NK-92 (cell line): ENCODE data around the gene KHDC4.

Experiments used
- DNase-seq: peaks from one replicate; lab custom pipeline; 2025; ENCODE audit not compliant: unreplicated experiment; lab: John Stamatoyannopoulos, UW

KHDC4 gene

GRCh38 chr1:155934097-155934935 is at the start of gene KHDC4:
Gene KHDC4, minus strand, starts transcription at chr1:155934413. Its CDS starts 40 bp downstream, at chr1:155934373.
- peak; percentile 74 for DNase-seq

DNA sequence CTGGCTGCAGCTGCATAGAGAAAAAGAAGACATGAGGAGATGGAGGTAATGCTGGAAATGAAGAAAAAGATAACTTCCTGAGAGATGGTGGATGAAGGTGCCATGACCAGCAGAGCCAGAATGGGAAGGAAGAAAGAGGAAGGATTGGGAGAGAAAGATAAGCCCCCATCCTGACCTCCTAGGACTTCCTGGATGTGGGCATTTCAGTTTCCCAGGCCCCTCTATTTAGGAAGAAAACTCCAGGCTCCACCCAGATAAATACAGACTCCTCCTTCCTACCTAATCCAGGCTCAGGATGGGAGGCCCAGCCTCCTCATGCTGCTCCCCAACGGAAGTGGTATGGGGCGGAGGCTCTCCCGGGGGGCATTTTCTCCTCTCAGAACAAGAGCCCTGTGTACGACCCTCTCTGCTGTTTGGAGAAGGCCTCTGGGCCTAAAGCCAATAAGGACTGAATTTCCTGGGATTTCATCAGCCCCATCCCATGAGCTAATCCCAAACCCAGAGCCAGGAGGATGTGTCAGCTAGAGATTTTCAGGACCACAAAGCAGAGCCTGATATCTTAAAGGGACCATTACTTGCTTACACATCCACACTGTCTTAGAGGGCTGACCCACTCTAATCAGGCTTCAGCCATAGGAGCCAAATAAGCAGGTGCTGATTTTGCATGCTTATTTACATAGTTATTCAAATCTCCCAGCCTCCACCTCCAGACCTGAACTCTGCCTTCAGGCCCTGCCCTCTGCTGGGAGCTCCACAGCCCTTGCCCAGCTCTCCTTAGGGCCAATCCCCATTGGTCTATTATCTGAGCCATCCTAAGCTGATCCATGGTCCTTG is 49.2 kb upstream of the KHDC4 start:
- no peak for DNase-seq

DNA sequence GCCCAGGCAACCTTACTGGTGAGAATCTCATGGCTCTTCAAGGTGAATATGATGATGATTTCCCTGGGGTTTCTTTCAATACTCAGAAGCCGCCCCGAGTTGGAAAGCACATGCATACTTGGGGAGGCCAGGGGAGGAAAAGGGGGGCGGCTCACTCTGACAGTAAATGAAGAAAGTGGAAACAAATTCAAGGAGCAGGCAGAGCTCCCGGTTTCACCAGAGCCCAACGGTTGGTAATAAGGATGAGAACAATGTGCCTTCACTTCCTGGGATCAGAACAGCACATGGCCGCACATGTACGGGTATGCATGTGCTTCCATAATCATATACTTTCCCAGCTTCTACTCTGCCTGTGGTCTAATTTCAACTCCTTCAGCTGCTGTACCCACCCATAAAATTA is 47.9 kb upstream of the KHDC4 start:
- DNase-seq = no peak

DNA sequence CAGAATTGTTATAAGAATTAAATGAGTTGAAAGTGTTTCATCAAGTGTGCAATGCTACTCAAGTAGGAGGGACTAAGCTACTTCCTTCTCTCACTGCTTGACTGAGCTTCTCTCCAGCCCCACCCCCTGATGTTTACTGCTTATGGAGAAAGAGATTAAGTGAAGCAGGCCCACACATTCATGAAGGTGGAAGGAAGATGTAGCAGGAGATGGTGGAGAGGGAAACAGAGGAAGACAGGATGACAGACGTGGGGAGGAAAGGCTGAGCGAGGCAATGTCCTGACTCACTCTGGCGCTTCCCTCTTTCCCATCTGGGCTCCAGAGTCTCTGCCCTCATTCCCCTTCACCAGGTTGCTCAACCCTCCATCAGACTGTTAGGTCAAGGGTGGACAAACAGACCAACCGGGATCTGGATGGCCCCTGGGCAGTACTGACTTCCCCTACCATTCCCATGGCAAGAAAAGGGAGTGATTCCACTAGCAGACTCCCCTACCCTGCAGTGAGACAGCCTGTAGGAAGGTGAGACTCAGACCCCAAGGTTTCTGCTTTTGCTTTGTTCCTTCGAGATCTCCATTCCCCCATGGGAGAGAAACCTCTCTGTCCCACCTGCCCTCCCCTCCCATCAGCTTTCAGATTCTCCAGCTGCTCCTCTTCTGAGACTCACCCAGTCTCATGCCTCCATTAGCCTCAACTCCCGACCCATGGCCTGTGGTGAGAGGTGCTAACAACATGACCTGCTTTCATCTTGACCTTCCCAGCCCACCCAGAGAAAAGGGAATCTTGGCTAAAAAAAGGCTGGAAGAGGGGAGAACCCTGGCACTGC is 47.3 kb upstream of the KHDC4 start:
- DNase-seq = no peak

- no peak for DNase-seq
These were observed 45.6 kb upstream of the KHDC4 start for GRCh38 chr1:155979597-155980343.

DNA sequence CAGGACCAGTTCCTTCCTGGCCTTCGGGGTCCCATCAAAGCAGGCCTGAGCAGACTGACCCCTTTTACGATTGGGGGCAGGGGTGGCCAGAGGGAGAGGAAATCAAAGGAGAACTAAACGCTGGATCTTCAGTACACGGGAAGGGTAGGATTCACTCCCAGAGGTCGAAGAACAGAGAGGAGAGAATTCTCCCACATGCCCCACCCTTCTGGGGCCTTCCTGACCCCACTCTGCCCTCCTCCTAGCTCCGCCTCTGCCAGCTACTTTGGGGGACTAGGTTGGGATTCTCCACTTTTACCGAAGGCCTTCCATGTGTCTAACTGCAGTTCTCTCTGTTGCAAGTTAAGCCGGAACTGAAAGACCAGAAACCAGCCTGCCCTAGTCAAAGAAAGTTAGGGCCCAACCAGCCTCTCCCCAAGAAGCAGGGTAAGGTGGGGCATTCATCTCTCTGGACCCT is 44.8 kb upstream of the KHDC4 start:
- DNase-seq = no peak

- no peak for DNase-seq
These were observed 44.2 kb upstream of the KHDC4 start, which contains the start of gene ARHGEF2 for GRCh38 chr1:155978325-155978972. Gene ARHGEF2, minus strand, starts transcription at chr1:155978547. Its CDS starts 120 bp downstream, at chr1:155978427.

DNA sequence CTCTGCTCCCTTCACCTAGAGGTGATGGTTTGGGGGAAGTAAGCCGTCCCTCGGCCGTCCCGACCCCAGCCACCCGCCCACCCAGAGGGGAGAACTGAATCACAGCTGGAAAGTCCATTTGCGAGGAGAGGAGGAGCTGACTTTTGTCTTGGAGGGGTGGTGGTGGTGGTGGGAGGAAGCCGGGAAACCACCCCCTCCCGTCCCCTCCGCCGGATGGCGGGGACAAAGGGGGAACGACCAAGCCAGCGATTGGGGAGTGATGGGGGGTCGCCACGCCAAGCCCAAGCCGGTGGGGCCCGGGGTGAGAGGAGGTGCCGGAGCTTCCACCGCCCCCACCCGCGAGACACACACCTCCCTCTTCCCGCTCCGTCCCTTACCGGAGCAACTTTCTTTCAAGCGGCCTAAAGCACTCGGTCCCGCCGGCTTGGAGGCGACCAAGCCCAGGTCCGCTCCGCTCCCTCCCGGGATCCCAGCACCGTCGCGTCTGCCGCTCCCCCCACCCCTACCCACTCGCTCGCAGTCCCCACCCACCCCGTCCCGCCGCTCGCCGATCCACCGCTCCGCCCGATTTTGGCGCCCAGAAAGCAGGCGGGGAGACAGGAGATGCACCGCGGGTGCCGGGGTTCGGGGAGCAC is 43.6 kb upstream of the KHDC4 start:
- DNase-seq = no peak

GRCh38 chr1:155976913-155977689 is 42.9 kb upstream of the KHDC4 start:
- no peak for DNase-seq

GRCh38 chr1:155976062-155976912 is 42.1 kb upstream of the KHDC4 start:
- DNase-seq = no peak

GRCh38 chr1:155975375-155976061 is 41.3 kb upstream of the KHDC4 start:
- DNase-seq = no peak

DNA sequence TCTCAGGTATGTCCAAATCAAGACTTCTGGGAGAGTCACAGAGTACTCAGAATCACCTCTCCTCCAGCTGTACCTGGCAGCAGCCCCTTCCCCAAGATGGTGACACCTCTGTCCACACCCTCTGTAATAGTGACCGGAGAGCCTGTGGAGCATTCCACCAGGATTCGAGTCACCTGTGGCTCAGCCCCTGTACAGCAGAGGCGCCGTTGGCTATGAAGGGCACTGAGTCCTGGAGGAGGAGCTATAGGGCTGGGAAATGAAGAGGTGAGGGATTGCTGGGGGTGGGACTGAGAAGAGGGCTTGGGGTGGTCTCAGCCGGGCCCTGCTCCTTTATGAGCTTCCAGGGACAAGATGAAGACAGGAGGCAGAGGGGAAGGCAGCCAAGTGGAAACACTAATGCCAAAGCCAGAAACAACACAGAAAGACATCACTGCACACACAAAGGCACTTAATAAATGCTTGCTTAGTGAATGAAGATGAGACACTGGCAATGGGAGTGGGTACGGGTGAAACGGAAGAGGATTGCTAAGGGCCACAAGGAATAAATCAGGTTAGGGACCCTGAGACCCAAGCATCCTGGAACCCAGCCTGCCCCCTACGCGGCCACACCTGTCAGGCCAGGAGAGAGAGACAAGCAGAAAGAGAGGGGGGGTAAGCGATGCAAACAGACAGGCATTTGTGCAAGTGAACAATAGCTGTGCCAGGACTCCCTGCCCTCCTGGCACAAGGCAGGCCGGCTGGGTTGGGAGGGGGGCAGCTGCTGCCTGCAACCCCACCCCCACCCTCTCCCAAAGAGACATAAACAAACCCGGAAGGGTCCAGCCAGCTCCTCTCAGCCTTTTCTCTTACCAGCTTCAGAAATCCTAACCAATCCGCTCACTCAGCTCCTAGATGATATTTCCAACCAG is 40.2 kb upstream of the KHDC4 start:
- no peak for DNase-seq

- DNase-seq = no peak
These were observed 39.5 kb upstream of the KHDC4 start for GRCh38 chr1:155973723-155974122.

- DNase-seq = no peak
These were observed 37.9 kb upstream of the KHDC4 start for GRCh38 chr1:155971910-155972809.
